GM23338 (cell line): Measurements from ENCODE around the gene EIF4EBP3. TPM values are rescaled to one million over a fixed set of nuclear protein-coding genes. Genes with fewer than 3 reads are reported as not detected.

ENCODE experiments used
- REST ChIP-seq: IDR thresholded peaks from one replicate; pipeline ENCODE4 v1.6.1; 2018; ENCODE audit warnings: antibody characterized with exemption; ENCODE audit not compliant: unreplicated experiment
- ZNF331 ChIP-seq: fragments of 250-450 bp; sonication (Bioruptor Pico); IDR thresholded peaks from 2 replicates; pipeline ENCODE4 v1.5.0; 2020; ENCODE audit warnings: low read depth, mild to moderate bottlenecking, moderate library complexity
- polyA plus RNA-seq: library from polyadenylated mRNA; unstranded; fragments of >200 nt; fragmentation: Nextera tagmentation; extraction: Ambion mirVana; gene quantifications from 2 replicates; pipeline ENCODE4 v1.2.1, GENCODE V29; 2016
- total RNA-seq: library from RNA; depleted of rRNA; stranded (reverse); fragments of >200 nt; shearing (Covaris generic); gene quantifications from 2 replicates; pipeline ENCODE4 v1.2.3, GENCODE V29; 2014
- TF ChIP-seq, protein P1 (sequence below): fragments of 250-450 bp; sonication (Bioruptor Pico); IDR thresholded peaks from 2 replicates; pipeline ENCODE4 v1.5.0; 2020; ENCODE audit warnings: mild to moderate bottlenecking, moderate library complexity
- TF ChIP-seq, protein P2 (sequence below), 2 experiments: fragments of 200-600 bp in 1 of 2; sonication (generic) in 1 of 2; conservative IDR thresholded peaks; 2 replicates each; pipeline versions ENCODE4 v1.5.1 to v1.6.1; 2016 to 2017; ENCODE audit warnings: antibody characterized with exemption in 2 of 2, low read depth in 2 of 2, mild to moderate bottlenecking in 2 of 2, moderate library complexity in 1 of 2

EIF4EBP3 gene
- total and polyA plus RNA-seq, 2 experiments from 2014 or later, result 2.4 to 21.5 TPM

- TF ChIP-seq, protein P1, sequence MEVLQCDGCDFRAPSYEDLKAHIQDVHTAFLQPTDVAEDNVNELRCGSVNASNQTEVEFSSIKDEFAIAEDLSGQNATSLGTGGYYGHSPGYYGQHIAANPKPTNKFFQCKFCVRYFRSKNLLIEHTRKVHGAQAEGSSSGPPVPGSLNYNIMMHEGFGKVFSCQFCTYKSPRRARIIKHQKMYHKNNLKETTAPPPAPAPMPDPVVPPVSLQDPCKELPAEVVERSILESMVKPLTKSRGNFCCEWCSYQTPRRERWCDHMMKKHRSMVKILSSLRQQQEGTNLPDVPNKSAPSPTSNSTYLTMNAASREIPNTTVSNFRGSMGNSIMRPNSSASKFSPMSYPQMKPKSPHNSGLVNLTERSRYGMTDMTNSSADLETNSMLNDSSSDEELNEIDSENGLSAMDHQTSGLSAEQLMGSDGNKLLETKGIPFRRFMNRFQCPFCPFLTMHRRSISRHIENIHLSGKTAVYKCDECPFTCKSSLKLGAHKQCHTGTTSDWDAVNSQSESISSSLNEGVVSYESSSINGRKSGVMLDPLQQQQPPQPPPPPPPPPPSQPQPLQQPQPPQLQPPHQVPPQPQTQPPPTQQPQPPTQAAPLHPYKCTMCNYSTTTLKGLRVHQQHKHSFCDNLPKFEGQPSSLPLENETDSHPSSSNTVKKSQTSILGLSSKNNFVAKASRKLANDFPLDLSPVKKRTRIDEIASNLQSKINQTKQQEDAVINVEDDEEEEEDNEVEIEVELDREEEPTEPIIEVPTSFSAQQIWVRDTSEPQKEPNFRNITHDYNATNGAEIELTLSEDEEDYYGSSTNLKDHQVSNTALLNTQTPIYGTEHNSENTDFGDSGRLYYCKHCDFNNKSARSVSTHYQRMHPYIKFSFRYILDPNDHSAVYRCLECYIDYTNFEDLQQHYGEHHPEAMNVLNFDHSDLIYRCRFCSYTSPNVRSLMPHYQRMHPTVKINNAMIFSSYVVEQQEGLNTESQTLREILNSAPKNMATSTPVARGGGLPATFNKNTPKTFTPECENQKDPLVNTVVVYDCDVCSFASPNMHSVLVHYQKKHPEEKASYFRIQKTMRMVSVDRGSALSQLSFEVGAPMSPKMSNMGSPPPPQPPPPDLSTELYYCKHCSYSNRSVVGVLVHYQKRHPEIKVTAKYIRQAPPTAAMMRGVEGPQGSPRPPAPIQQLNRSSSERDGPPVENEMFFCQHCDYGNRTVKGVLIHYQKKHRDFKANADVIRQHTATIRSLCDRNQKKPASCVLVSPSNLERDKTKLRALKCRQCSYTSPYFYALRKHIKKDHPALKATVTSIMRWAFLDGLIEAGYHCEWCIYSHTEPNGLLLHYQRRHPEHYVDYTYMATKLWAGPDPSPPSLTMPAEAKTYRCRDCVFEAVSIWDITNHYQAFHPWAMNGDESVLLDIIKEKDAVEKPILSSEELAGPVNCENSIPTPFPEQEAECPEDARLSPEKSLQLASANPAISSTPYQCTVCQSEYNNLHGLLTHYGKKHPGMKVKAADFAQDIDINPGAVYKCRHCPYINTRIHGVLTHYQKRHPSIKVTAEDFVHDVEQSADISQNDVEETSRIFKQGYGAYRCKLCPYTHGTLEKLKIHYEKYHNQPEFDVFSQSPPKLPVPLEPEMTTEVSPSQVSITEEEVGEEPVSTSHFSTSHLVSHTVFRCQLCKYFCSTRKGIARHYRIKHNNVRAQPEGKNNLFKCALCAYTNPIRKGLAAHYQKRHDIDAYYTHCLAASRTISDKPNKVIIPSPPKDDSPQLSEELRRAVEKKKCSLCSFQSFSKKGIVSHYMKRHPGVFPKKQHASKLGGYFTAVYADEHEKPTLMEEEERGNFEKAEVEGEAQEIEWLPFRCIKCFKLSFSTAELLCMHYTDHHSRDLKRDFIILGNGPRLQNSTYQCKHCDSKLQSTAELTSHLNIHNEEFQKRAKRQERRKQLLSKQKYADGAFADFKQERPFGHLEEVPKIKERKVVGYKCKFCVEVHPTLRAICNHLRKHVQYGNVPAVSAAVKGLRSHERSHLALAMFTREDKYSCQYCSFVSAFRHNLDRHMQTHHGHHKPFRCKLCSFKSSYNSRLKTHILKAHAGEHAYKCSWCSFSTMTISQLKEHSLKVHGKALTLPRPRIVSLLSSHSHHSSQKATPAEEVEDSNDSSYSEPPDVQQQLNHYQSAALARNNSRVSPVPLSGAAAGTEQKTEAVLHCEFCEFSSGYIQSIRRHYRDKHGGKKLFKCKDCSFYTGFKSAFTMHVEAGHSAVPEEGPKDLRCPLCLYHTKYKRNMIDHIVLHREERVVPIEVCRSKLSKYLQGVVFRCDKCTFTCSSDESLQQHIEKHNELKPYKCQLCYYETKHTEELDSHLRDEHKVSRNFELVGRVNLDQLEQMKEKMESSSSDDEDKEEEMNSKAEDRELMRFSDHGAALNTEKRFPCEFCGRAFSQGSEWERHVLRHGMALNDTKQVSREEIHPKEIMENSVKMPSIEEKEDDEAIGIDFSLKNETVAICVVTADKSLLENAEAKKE (CRISPR knock-in tag), result no peak
- TF ChIP-seq REST (no peak), ZNF331 (no peak)
- TF ChIP-seq, protein P2, sequence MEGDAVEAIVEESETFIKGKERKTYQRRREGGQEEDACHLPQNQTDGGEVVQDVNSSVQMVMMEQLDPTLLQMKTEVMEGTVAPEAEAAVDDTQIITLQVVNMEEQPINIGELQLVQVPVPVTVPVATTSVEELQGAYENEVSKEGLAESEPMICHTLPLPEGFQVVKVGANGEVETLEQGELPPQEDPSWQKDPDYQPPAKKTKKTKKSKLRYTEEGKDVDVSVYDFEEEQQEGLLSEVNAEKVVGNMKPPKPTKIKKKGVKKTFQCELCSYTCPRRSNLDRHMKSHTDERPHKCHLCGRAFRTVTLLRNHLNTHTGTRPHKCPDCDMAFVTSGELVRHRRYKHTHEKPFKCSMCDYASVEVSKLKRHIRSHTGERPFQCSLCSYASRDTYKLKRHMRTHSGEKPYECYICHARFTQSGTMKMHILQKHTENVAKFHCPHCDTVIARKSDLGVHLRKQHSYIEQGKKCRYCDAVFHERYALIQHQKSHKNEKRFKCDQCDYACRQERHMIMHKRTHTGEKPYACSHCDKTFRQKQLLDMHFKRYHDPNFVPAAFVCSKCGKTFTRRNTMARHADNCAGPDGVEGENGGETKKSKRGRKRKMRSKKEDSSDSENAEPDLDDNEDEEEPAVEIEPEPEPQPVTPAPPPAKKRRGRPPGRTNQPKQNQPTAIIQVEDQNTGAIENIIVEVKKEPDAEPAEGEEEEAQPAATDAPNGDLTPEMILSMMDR (conservative IDR thresholded peaks at IDR 0.05; ENCODE audit: low read depth in 2 of 2), result no peak
Measured at GRCh38 chr5:140550147-140551079, 3.0 kb downstream of the EIF4EBP3 start (continued).
